ENCODE measurements around the gene CLEC12A.
"Not testable (repeated sequence)": the region's sequence is repeated elsewhere in the genome, so short reads cannot be mapped to it uniquely, and the experiment has no call there.

CLEC12A gene

GRCh38 chr12:9973949-9974348, 2.7 kb downstream of the CLEC12A start:
- DNase-seq, result no peak

- DNase-seq, result not testable (repeated sequence)
Observed at GRCh38 chr12:9974731-9975130, 3.5 kb downstream of the CLEC12A start.

GRCh38 chr12:9975614-9976013, 4.4 kb downstream of the CLEC12A start:
- no peak for DNase-seq

- DNase-seq, result not testable (repeated sequence)
Observed at GRCh38 chr12:9976626-9977025, 5.4 kb downstream of the CLEC12A start.

GRCh38 chr12:9977916-9978315, 6.7 kb downstream of the CLEC12A start:
- DNase-seq, result no peak

GRCh38 chr12:9980126-9980525, 8.9 kb downstream of the CLEC12A start:
- no peak for DNase-seq

GRCh38 chr12:9991876-9992275, 20.7 kb downstream of the CLEC12A start:
- DNase-seq, result no peak

GRCh38 chr12:9992296-9992695, 21.1 kb downstream of the CLEC12A start:
- no peak for DNase-seq

- DNase-seq, result no peak
Observed at GRCh38 chr12:9999016-9999415, 27.8 kb downstream of the CLEC12A start, which contains the start of gene CLEC1B. Gene CLEC1B (minus strand): TSS chr12:9999121. CDS start chr12:9999100, 21 bp downstream.

- no peak for DNase-seq
Observed at GRCh38 chr12:10001171-10001776, 30.1 kb downstream of the CLEC12A start.

- DNase-seq, result no peak
Observed at GRCh38 chr12:10012630-10013330, 41.6 kb downstream of the CLEC12A start.

GRCh38 chr12:10015450-10015849, 44.2 kb downstream of the CLEC12A start:
- no peak for DNase-seq

- DNase-seq, result no peak
Observed at GRCh38 chr12:10016881-10017280, 45.7 kb downstream of the CLEC12A start.

- no peak for DNase-seq
Observed at GRCh38 chr12:10018386-10018785, 47.2 kb downstream of the CLEC12A start.

- DNase-seq, result no peak
Observed at GRCh38 chr12:10021342-10021741, 50.1 kb downstream of the CLEC12A start.

GRCh38 chr12:10025236-10025635, 54.0 kb downstream of the CLEC12A start:
- DNase-seq, result no peak

GRCh38 chr12:10026666-10027065, 55.5 kb downstream of the CLEC12A start:
- DNase-seq, result not testable (repeated sequence)

GRCh38 chr12:10027311-10027710, 56.1 kb downstream of the CLEC12A start:
- no peak for DNase-seq

- DNase-seq, result no peak
Observed at GRCh38 chr12:10027721-10028120, 56.5 kb downstream of the CLEC12A start.

GRCh38 chr12:10030446-10030845, 59.2 kb downstream of the CLEC12A start, which contains the start of gene CLEC9A:
Gene CLEC9A (plus strand): TSS chr12:10030682. CDS start chr12:10052688, 22,006 bp downstream.
- no peak for DNase-seq

- DNase-seq, result no peak
Observed at GRCh38 chr12:10031321-10031720, 60.1 kb downstream of the CLEC12A start.

GRCh38 chr12:10031771-10032175, 60.6 kb downstream of the CLEC12A start:
- no peak for DNase-seq

- no peak for DNase-seq
Observed at GRCh38 chr12:10033783-10034545, 62.8 kb downstream of the CLEC12A start.
